Thoracic aorta (tissue), 2 donors: ENCODE data around the gene POFUT2. TPM values are rescaled to one million over a fixed set of nuclear protein-coding genes. Genes with fewer than 3 reads are reported as not detected.

Experiments used
- ATAC-seq: fragments of 150-250 bp; one replicate; pipeline ENCODE4 v1.8.0; 2017; ENCODE audit warnings: low read depth; ENCODE audit not compliant: insufficient number of reproducible peaks, low FRiP score
- DNase-seq: peaks from one replicate; pipeline ENCODE4 v3.0.0-alpha.2; 2020; ENCODE audit warnings: low spot score
- H3K27ac ChIP-seq, 2 donors: fragments of 200-600 bp; sonication (generic); 1 replicate in 1 of 2; 2 replicates in 1 of 2; pipeline ENCODE4 v1.5.1; 2016; ENCODE audit warnings: mild to moderate bottlenecking in 2 of 2, moderate library complexity in 2 of 2
- H3K27me3 ChIP-seq: fragments of 200-600 bp; sonication (generic); replicated peaks from 2 replicates; pipeline ENCODE4 v1.6.0; 2016; ENCODE audit warnings: mild to moderate bottlenecking; ENCODE audit not compliant: insufficient read depth
- H3K36me3 ChIP-seq: fragments of 200-600 bp; sonication (generic); one replicate; pipeline ENCODE4 v1.5.1; 2016
- H3K4me1 ChIP-seq, 2 donors: fragments of 200-600 bp; sonication (generic); 1 replicate in 1 of 2; 2 replicates in 1 of 2; pipeline versions ENCODE4 v1.5.1 to v1.6.0; 2016; ENCODE audit warnings: low read depth in 2 of 2, mild to moderate bottlenecking in 1 of 2; ENCODE audit not compliant: control insufficient read depth in 1 of 2
- H3K4me3 ChIP-seq: fragments of 200-600 bp; sonication (generic); 2 replicates; pipeline ENCODE4 v1.5.1; 2016; ENCODE audit warnings: mild to moderate bottlenecking
- H3K9me3 ChIP-seq: fragments of 200-600 bp; sonication (generic); 2 replicates; pipeline ENCODE4 v1.5.1; 2016
- total RNA-seq, 2 donors: library from RNA; depleted of rRNA; stranded (reverse); fragments of >200 nt; gene quantifications; one replicate each; pipeline versions ENCODE4 v1.1.0 to v1.2.3, GENCODE V29; 2016
- TF ChIP-seq, protein P1 (sequence below): fragments of 200-600 bp; sonication (generic); IDR thresholded peaks from one replicate; pipeline ENCODE4 v1.5.1; 2019; ENCODE audit warnings: antibody characterized with exemption

The POFUT2 gene
- total RNA-seq, 2 donors from 2014 or later, result 70.8 to 87.3 TPM

DNA sequence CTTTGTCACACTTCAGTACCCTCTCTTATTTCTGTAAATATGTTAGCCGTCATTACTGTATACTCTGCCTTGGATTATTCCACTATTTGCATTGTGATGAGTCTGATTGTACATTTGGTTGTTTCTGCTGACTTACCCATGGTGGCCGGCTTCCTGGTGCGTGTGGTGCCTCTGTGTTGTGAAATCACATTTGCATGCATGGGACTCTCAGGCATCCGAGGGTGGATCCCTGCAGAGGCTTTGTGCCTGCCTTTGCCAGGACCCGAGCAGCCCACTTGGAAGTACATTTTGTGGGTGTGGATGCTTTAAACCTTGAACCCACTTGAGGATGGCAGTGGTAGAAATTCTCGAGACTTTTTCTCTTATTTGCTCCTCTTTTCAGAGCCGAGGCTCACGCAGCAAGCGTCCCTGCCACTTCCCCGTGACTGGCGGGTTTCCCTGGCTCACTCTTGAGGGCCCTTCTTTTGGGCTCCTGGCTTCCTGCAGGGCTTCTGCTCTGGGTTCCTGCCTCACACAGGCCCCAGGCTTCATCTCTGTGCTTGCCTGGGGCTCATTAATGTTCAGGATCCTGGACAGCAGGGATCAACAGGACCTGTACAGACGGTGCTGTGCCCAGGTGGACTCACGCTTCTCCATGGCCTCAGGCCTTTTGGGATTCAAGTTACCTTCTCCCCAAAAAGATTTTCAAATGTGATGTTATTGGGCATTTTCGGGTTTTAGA is 36.6 kb downstream of the POFUT2 start:
- ATAC-seq (no peak), DNase-seq (no peak)
- Histone ChIP-seq H3K36me3 (no peaks in the 10 kb centered on the region), H3K4me1 (peaks cover 4 to 16% of the 10 kb centered on the region in 2 donors), H3K27ac (no peak overlapping the region), H3K9me3 (no peaks in the 10 kb centered on the region), H3K27me3 (no peaks in the 10 kb centered on the region), H3K4me3 (no peak overlapping the region)
- TF ChIP-seq, protein P1, sequence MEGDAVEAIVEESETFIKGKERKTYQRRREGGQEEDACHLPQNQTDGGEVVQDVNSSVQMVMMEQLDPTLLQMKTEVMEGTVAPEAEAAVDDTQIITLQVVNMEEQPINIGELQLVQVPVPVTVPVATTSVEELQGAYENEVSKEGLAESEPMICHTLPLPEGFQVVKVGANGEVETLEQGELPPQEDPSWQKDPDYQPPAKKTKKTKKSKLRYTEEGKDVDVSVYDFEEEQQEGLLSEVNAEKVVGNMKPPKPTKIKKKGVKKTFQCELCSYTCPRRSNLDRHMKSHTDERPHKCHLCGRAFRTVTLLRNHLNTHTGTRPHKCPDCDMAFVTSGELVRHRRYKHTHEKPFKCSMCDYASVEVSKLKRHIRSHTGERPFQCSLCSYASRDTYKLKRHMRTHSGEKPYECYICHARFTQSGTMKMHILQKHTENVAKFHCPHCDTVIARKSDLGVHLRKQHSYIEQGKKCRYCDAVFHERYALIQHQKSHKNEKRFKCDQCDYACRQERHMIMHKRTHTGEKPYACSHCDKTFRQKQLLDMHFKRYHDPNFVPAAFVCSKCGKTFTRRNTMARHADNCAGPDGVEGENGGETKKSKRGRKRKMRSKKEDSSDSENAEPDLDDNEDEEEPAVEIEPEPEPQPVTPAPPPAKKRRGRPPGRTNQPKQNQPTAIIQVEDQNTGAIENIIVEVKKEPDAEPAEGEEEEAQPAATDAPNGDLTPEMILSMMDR, result no peak

DNA sequence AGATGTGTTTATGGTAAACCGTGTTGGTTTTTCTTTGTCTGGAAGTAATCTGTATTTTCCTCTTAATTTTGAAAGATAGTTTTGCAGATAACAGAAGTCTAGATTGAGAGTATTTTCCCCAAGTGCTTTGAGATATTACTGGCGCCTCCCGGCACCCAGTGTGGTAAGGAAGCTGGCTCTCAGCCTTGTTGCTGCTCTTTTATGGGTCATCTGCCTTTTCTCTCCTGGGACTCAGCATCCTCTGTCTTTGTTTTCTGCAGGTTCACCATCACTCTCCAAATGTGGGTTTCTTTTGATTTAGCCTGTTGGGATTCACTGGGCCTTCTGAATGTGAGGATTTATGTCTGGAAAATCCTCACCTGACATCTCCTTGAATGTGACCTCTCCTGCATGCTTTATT is 37.4 kb downstream of the POFUT2 start:
- Histone ChIP-seq H3K27me3 (no peaks in the 10 kb centered on the region), H3K36me3 (no peaks in the 10 kb centered on the region), H3K27ac (no peak overlapping the region), H3K4me3 (no peak overlapping the region), H3K4me1 (peaks cover 4 to 16% of the 10 kb centered on the region in 2 donors), H3K9me3 (no peaks in the 10 kb centered on the region)
- DNase-seq (no peak), ATAC-seq (no peak)
- TF ChIP-seq, protein P1, result no peak

DNA sequence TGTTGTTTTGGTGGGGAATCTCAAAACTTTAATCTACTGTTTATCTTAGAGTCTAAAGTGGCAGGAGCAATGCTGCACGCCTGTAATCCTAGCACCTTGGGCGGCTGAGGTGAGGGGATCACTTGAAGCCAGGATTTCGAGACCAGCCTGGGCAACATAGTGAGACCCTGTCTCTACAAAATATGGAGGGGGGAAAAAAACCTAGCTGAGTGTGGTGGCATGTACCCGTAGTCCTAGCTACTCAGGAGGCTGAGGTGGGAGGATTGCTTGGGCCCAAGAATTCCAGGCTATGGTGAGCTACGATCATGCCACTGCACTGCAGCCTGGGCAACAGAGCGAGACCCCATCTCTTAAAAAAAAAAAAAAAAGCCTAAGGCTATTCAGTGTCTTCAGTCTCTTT is 38.1 kb downstream of the POFUT2 start:
- no peak overlapping the region for H3K4me3 ChIP-seq
- TF ChIP-seq, protein P1, result no peak
- DNase-seq (no peak), ATAC-seq (no peak)
- no peaks in the 10 kb centered on the region for H3K36me3 ChIP-seq
- H3K9me3 ChIP-seq, result no peaks in the 10 kb centered on the region
- no peak overlapping the region for H3K27ac ChIP-seq
- peaks cover 4 to 16% of the 10 kb centered on the region in 2 donors for H3K4me1 ChIP-seq
- H3K27me3 ChIP-seq, result no peaks in the 10 kb centered on the region

DNA sequence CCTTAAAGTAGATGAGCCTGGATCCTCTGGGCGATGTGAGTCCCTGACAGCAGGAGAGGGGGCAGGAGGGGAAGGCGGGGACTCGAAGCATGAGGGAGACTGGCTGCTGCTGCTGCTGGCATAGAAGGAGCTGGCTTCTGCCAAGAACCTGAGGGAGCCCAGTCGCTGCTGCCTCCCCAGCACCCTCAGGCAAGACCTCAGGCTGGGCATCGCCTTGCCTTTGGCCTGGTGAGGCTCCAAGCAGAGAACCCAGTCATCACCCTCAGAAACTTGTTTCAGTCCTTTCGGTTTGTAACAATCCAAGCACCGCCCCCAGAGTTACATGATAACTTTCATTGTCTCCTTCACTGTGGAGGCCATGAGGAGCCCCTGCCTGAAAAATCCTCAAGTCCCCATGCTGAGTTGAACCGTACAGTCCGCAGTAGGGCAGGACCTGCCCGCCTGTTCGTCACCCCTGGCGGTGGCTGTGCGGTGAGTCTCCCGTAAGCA is 38.8 kb downstream of the POFUT2 start:
- no peak for ATAC-seq
- peaks cover 4 to 16% of the 10 kb centered on the region in 2 donors for H3K4me1 ChIP-seq
- TF ChIP-seq, protein P1, result no peak
- H3K9me3 ChIP-seq, result peaks cover 3% of the 10 kb centered on the region
- peak overlapping the region; percentile 47 for H3K4me3 ChIP-seq
- DNase-seq, result no peak
- no peaks in the 10 kb centered on the region for H3K27me3 ChIP-seq
- no peak overlapping the region for H3K27ac ChIP-seq
- no peaks in the 10 kb centered on the region for H3K36me3 ChIP-seq

DNA sequence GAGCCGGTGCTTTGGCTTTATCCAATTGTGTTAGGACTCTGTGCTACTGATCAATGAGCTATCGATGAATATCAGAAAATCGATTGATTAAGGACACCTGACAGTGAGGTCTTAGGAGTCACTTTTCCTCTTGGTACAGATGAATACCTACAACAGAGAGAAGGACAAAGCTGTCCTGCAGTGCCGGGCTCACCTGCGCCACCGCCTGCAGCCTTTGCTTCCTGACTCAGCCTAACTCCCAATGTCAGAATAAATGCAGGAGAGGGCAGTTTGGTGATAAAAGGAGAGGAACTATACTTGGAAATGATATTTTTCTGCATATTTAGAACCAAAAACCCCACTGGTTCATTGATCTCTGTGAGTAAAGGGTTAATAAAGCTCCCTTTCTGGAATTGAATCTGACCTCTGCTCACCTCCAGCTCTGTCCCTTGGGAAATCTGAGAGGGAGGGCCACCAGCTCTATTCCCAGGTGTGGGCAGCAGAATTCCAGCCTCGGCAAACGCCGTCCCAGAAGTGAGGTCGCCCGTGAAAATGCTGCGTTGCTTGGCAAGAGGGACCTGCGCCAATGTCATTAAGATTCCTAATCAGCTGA is 39.3 kb downstream of the POFUT2 start:
- Histone ChIP-seq H3K9me3 (peaks cover 8% of the 10 kb centered on the region), H3K36me3 (no peaks in the 10 kb centered on the region), H3K27me3 (no peaks in the 10 kb centered on the region), H3K4me3 (peak overlapping the region; percentile 47), H3K4me1 (peaks cover 4 to 16% of the 10 kb centered on the region in 2 donors), H3K27ac (no peak overlapping the region)
- TF ChIP-seq, protein P1, result no peak
- ATAC-seq (no peak), DNase-seq (no peak)
